IMR-90 (cell line): ENCODE results near the gene PTGER4. TPM values are rescaled to one million over a fixed set of nuclear protein-coding genes. Genes with fewer than 3 reads are reported as not detected.

ENCODE experiments used
- ATAC-seq: fragments of 200-7000 bp; cut with Tn5 transposase; 2 replicates; pipeline ENCODE4 v1.9.1; 2020; ENCODE audit warnings: low read depth, mild to moderate bottlenecking, moderate library complexity
- BruUV-seq: library from RNA; stranded (reverse); fragments of 400-500 nt; replicated peaks from 2 replicates; lab custom pipeline; 2021; lab: Mats Ljungman, UMichigan
- CTCF ChIA-PET: fragments of 300-600 bp; formaldehyde crosslinking; extraction: SDS; loops from one replicate; lab custom pipeline; 2021; ENCODE audit warnings: antibody characterized with exemption; lab: Yijun Ruan, JAX
- POLR2A ChIA-PET: fragments of 300-600 bp; sonication (Branson Sonifier 250); formaldehyde crosslinking; loops from one replicate; lab custom pipeline; 2022; ENCODE audit warnings: antibody characterized with exemption; ENCODE audit not compliant: unreplicated experiment; lab: Charles Lee
- DNase-seq: peaks from one replicate; pipeline ENCODE4 v3.0.0; 2013
- H2AFZ ChIP-seq: replicated peaks from 2 replicates; pipeline ENCODE3; 2013; ENCODE audit warnings: low read length, mild to moderate bottlenecking; ENCODE audit not compliant: poor library complexity
- H2AK5ac ChIP-seq: 2 replicates; pipeline ENCODE4 v1.6.1; 2013; ENCODE audit warnings: low read depth, low read length, inconsistent platforms
- H2AK9ac ChIP-seq: replicated peaks from 2 replicates; pipeline ENCODE3; 2013; ENCODE audit warnings: mild to moderate bottlenecking, low read depth, low read length, moderate library complexity; ENCODE audit not compliant: poor library complexity
- H2BK120ac ChIP-seq: 2 replicates; pipeline ENCODE4 v1.6.1; 2013; ENCODE audit warnings: low read depth, low read length, inconsistent platforms
- H2BK15ac ChIP-seq: 3 replicates; pipeline ENCODE4 v1.6.1; 2013; ENCODE audit warnings: low read depth, low read length, inconsistent platforms
- H2BK20ac ChIP-seq: 2 replicates; pipeline ENCODE4 v1.6.1; 2013; ENCODE audit warnings: low read depth, mild to moderate bottlenecking, inconsistent platforms, low read length, moderate library complexity
- H2BK5ac ChIP-seq: 2 replicates; pipeline ENCODE4 v1.6.1; 2013; ENCODE audit warnings: mild to moderate bottlenecking, low read depth, low read length, inconsistent platforms; ENCODE audit not compliant: poor library complexity, severe bottlenecking
- H3K14ac ChIP-seq: replicated peaks from 2 replicates; pipeline ENCODE4 v1.6.1; 2013; ENCODE audit warnings: low read depth, low read length, inconsistent platforms
- H3K18ac ChIP-seq: 2 replicates; pipeline ENCODE4 v1.6.1; 2013; ENCODE audit warnings: low read depth, low read length, control low read depth
- H3K23ac ChIP-seq: 2 replicates; pipeline ENCODE4 v1.6.1; 2013; ENCODE audit warnings: low read depth, low read length, inconsistent platforms
- H3K27ac ChIP-seq: 2 replicates; pipeline ENCODE4 v1.5.1; 2013; ENCODE audit warnings: mild to moderate bottlenecking, control low read depth, low read length; ENCODE audit not compliant: insufficient read depth
- H3K27me3 ChIP-seq: 2 replicates; pipeline ENCODE4 v1.6.1; 2013; ENCODE audit warnings: low read length; ENCODE audit not compliant: control insufficient read depth, insufficient read depth
- H3K36me3 ChIP-seq: 2 replicates; pipeline ENCODE4 v1.6.1; 2013; ENCODE audit warnings: low read length, mixed read lengths; ENCODE audit not compliant: control insufficient read depth, insufficient read depth
- H3K4ac ChIP-seq: 2 replicates; pipeline ENCODE4 v1.6.1; 2013; ENCODE audit warnings: low read depth, low read length, inconsistent platforms
- H3K4me1 ChIP-seq: 2 replicates; pipeline ENCODE4 v1.6.1; 2013; ENCODE audit warnings: low read length, mixed read lengths; ENCODE audit not compliant: control insufficient read depth, insufficient read depth
- H3K4me2 ChIP-seq: 2 replicates; pipeline ENCODE4 v1.6.1; 2013; ENCODE audit warnings: low read depth, mild to moderate bottlenecking, control low read depth, low read length, moderate library complexity
- H3K4me3 ChIP-seq: 2 replicates; pipeline ENCODE4 v1.5.1; 2013; ENCODE audit warnings: low read depth, mild to moderate bottlenecking, control low read depth, low read length, moderate library complexity; ENCODE audit not compliant: insufficient read depth
- H3K56ac ChIP-seq: 2 replicates; pipeline ENCODE4 v1.6.1; 2013; ENCODE audit warnings: low read length, inconsistent platforms; ENCODE audit not compliant: insufficient read depth; ENCODE audit errors: extremely low read depth
- H3K79me1 ChIP-seq, 2 experiments: 2 replicates each; pipeline ENCODE4 v1.6.1; 2013; ENCODE audit warnings: low read length in 2 of 2, inconsistent platforms in 1 of 2, low read depth in 1 of 2
- H3K9ac ChIP-seq: 2 replicates; pipeline ENCODE4 v1.6.1; 2013; ENCODE audit warnings: low read depth, low read length, control low read depth
- H3K9me1 ChIP-seq: 2 replicates; pipeline ENCODE4 v1.6.1; 2013; ENCODE audit warnings: low read length, inconsistent platforms; ENCODE audit not compliant: insufficient read depth
- H3K9me3 ChIP-seq: 2 replicates; pipeline ENCODE4 v1.6.1; 2013; ENCODE audit warnings: low read length; ENCODE audit not compliant: control insufficient read depth, insufficient read depth
- H4K20me1 ChIP-seq: 2 replicates; pipeline ENCODE4 v1.6.1; 2013; ENCODE audit warnings: low read length, inconsistent platforms; ENCODE audit not compliant: insufficient read depth
- H4K5ac ChIP-seq: 2 replicates; pipeline ENCODE4 v1.6.1; 2013; ENCODE audit warnings: mild to moderate bottlenecking, low read depth, low read length, control low read depth
- H4K8ac ChIP-seq, 2 experiments: 2 replicates each; pipeline ENCODE4 v1.6.1; 2013; ENCODE audit warnings: low read depth in 2 of 2, low read length in 2 of 2, control low read depth in 1 of 2, inconsistent platforms in 1 of 2
- H4K91ac ChIP-seq: 2 replicates; pipeline ENCODE4 v1.6.1; 2013; ENCODE audit warnings: low read depth, low read length, inconsistent platforms; ENCODE audit not compliant: insufficient read depth
- BHLHE40 ChIP-seq: fragments of 150-350 bp; IDR thresholded peaks from 2 replicates; pipeline ENCODE4 v1.6.1; 2016; ENCODE audit warnings: mild to moderate bottlenecking, low read depth, low read length
- CEBPB ChIP-seq: IDR thresholded peaks from 2 replicates; pipeline ENCODE4 v1.6.1; 2012; ENCODE audit warnings: low read depth, low read length, improper control_type of control experiment
- CHD1 ChIP-seq: IDR thresholded peaks from 2 replicates; pipeline ENCODE4 v1.6.1; 2012; ENCODE audit warnings: low read depth, low read length, improper control_type of control experiment
- CTCF ChIP-seq: conservative IDR thresholded peaks from 2 replicates; pipeline ENCODE4 v1.5.1; 2012; ENCODE audit warnings: mild to moderate bottlenecking, low read depth, low read length, improper control_type of control experiment
- ELK1 ChIP-seq: fragments of 150-350 bp; IDR thresholded peaks from 2 replicates; pipeline ENCODE4 v1.6.1; 2016; ENCODE audit warnings: low read depth, mild to moderate bottlenecking, low read length, moderate library complexity, borderline replicate concordance
- FOS ChIP-seq: fragments of 150-350 bp; IDR thresholded peaks from 2 replicates; pipeline ENCODE4 v1.6.1; 2016; ENCODE audit warnings: low read depth, low read length
- MAFK ChIP-seq: IDR thresholded peaks from 2 replicates; pipeline ENCODE4 v1.6.1; 2012; ENCODE audit warnings: low read depth, low read length, improper control_type of control experiment
- MAZ ChIP-seq: IDR thresholded peaks from 2 replicates; pipeline ENCODE4 v1.6.1; 2012; ENCODE audit warnings: low read depth, mild to moderate bottlenecking, low read length, improper control_type of control experiment, moderate library complexity, borderline replicate concordance
- MXI1 ChIP-seq: IDR thresholded peaks from 2 replicates; pipeline ENCODE4 v1.6.1; 2012; ENCODE audit warnings: low read depth, mild to moderate bottlenecking, low read length, moderate library complexity, borderline replicate concordance
- NFE2L2 ChIP-seq: fragments of 150-350 bp; IDR thresholded peaks from 2 replicates; pipeline ENCODE4 v1.6.1; 2016; ENCODE audit warnings: low read depth, mild to moderate bottlenecking, low read length
- POLR2A ChIP-seq: IDR thresholded peaks from 2 replicates; pipeline ENCODE4 v1.6.1; 2012; ENCODE audit warnings: mild to moderate bottlenecking, low read depth, low read length
- RAD21 ChIP-seq: IDR thresholded peaks from 2 replicates; pipeline ENCODE4 v1.6.1; 2012; ENCODE audit warnings: low read length, improper control_type of control experiment
- RCOR1 ChIP-seq: IDR thresholded peaks from 2 replicates; pipeline ENCODE4 v1.6.1; 2012; ENCODE audit warnings: mild to moderate bottlenecking, low read length, improper control_type of control experiment; ENCODE audit not compliant: insufficient replicate concordance
- RFX5 ChIP-seq: IDR thresholded peaks from 2 replicates; pipeline ENCODE4 v1.8.0; 2012; ENCODE audit warnings: low read depth, mild to moderate bottlenecking, low read length, moderate library complexity
- SMC3 ChIP-seq: fragments of 150-350 bp; IDR thresholded peaks from 2 replicates; pipeline ENCODE4 v1.6.1; 2016; ENCODE audit warnings: low read depth, mild to moderate bottlenecking, antibody characterized with exemption, low read length, moderate library complexity
- USF2 ChIP-seq: fragments of 150-350 bp; IDR thresholded peaks from 2 replicates; pipeline ENCODE4 v1.6.1; 2017; ENCODE audit warnings: mild to moderate bottlenecking, antibody characterized with exemption, low read length, low read depth
- WGBS, 2 experiments: methylation state at CpG; one replicate each; pipeline versions ENCODE4 v1.1.5 to v1.1.7; 2013; ENCODE audit warnings: missing lambda C conversion rate in 2 of 2; ENCODE audit not compliant: insufficient read length in 1 of 2; ENCODE audit errors: extremely low coverage in 2 of 2; 5-methylcytosine and 5-hydroxymethylcytosine counted together
- dilution Hi-C: fragments of 300-500 bp; cut with HindIII; formaldehyde crosslinking; loops from one replicate; pipeline ENCODE4 v1.14.3; 2018; ENCODE audit warnings: low sequenced_read_pairs; ENCODE audit not compliant: unreplicated experiment
- in situ Hi-C: fragments of 300-500 bp; cut with MboI; formaldehyde crosslinking; loops from 3 replicates; pipeline ENCODE4 v1.14.3; 2019; ENCODE audit warnings: low sequenced_read_pairs, inconsistent platforms, mixed read lengths
- intact Hi-C: fragments of 100-400 bp; cut with micrococcal nuclease; formaldehyde crosslinking; loops from 2 replicates; pipeline ENCODE4 v1.10.0; 2022
- polyA plus RNA-seq, 3 experiments: library from polyadenylated mRNA; depleted of rRNA; stranded (reverse); fragments of >200 nt; gene quantifications; 2 replicates each; pipeline ENCODE4 v1.2.3, GENCODE V29; 2012; ENCODE audit warnings: low replicate concordance in 1 of 3
- total RNA-seq: library from RNA; depleted of rRNA; stranded (reverse); fragments of >200 nt; gene quantifications from 2 replicates; pipeline ENCODE4 v1.2.3, GENCODE V29; 2012

Gene PTGER4
- total and polyA plus RNA-seq, 2 of the 4 experiments (the other 2 are of a cell fraction) = 7.9 to 10.1 TPM

- dilution Hi-C loops = no loop called here
- Histone ChIP-seq H3K14ac (no peak overlapping the region), H2AFZ (no peak overlapping the region), H3K4me2 (no peak overlapping the region), H3K4me1 (no peaks in the 10 kb centered on the region), H3K56ac (no peak overlapping the region), H2BK20ac (no peak overlapping the region), H3K9me3 (no peaks in the 10 kb centered on the region), H3K27ac (no peak overlapping the region), H3K9me1 (no peaks in the 10 kb centered on the region), H4K5ac (no peak overlapping the region), H2BK120ac (no peak overlapping the region), H2AK5ac (no peak overlapping the region), H2AK9ac (no peak overlapping the region), H3K23ac (no peak overlapping the region), H3K79me1 (no peaks in the 10 kb centered on the region), H4K91ac (no peak overlapping the region), H2BK5ac (no peak overlapping the region), H3K18ac (no peak overlapping the region), H3K4me3 (no peak overlapping the region), H3K4ac (no peak overlapping the region), H3K9ac (no peak overlapping the region), H4K8ac (no peak overlapping the region), H2BK15ac (no peak overlapping the region), H4K20me1 (no peaks in the 10 kb centered on the region), H3K36me3 (no peaks in the 10 kb centered on the region), H3K27me3 (no peaks in the 10 kb centered on the region)
- no peak for DNase-seq
- POLR2A ChIA-PET = no interaction called here
- BruUV-seq = no TSS peak
- ATAC-seq = no peak
- in situ Hi-C loops = no loop called here
- no CpG with 5 or more reads among the region's 1 CpG for WGBS, 2 experiments
- no peak for TF ChIP-seq CHD1
- TF ChIP-seq BHLHE40 = no peak
- no peak for TF ChIP-seq NFE2L2
- no peak for TF ChIP-seq MAZ
- no peak for TF ChIP-seq CEBPB
- no peak for TF ChIP-seq POLR2A
- no peak for TF ChIP-seq FOS
- no peak for TF ChIP-seq RFX5
- TF ChIP-seq MAFK = no peak
- TF ChIP-seq CTCF = no peak
- TF ChIP-seq RAD21 = no peak
- no peak for TF ChIP-seq RCOR1
- no peak for TF ChIP-seq MXI1
- TF ChIP-seq SMC3 = no peak
- TF ChIP-seq ELK1 = no peak
- no peak for TF ChIP-seq USF2
- CTCF ChIA-PET = no interaction called here
- intact Hi-C loops = no loop called here
These were observed 13.1 kb upstream of the PTGER4 start for GRCh38 chr5:40666657-40667056.
